IMR-90 (cell line): ENCODE measurements around the gene FTHL17. TPM values are rescaled to one million over a fixed set of nuclear protein-coding genes. Genes with fewer than 3 reads are reported as not detected.

Source experiments
- ATAC-seq: fragments of 200-7000 bp; cut with Tn5 transposase; 2 replicates; pipeline ENCODE4 v1.9.1; 2020; ENCODE audit warnings: low read depth, mild to moderate bottlenecking, moderate library complexity
- BruUV-seq: library from RNA; stranded (reverse); fragments of 400-500 nt; replicated peaks from 2 replicates; lab custom pipeline; 2021; lab: Mats Ljungman, UMichigan
- CTCF ChIA-PET: fragments of 300-600 bp; formaldehyde crosslinking; extraction: SDS; loops from one replicate; lab custom pipeline; 2021; ENCODE audit warnings: antibody characterized with exemption; lab: Yijun Ruan, JAX
- POLR2A ChIA-PET: fragments of 300-600 bp; sonication (Branson Sonifier 250); formaldehyde crosslinking; loops from one replicate; lab custom pipeline; 2022; ENCODE audit warnings: antibody characterized with exemption; ENCODE audit not compliant: unreplicated experiment; lab: Charles Lee
- DNase-seq: peaks from one replicate; pipeline ENCODE4 v3.0.0; 2013
- H2AFZ ChIP-seq: replicated peaks from 2 replicates; pipeline ENCODE3; 2013; ENCODE audit warnings: low read length, mild to moderate bottlenecking; ENCODE audit not compliant: poor library complexity
- H2AK5ac ChIP-seq: 2 replicates; pipeline ENCODE4 v1.6.1; 2013; ENCODE audit warnings: low read depth, low read length, inconsistent platforms
- H2AK9ac ChIP-seq: replicated peaks from 2 replicates; pipeline ENCODE3; 2013; ENCODE audit warnings: mild to moderate bottlenecking, low read depth, low read length, moderate library complexity; ENCODE audit not compliant: poor library complexity
- H2BK120ac ChIP-seq: 2 replicates; pipeline ENCODE4 v1.6.1; 2013; ENCODE audit warnings: low read depth, low read length, inconsistent platforms
- H2BK15ac ChIP-seq: 3 replicates; pipeline ENCODE4 v1.6.1; 2013; ENCODE audit warnings: low read depth, low read length, inconsistent platforms
- H2BK20ac ChIP-seq: 2 replicates; pipeline ENCODE4 v1.6.1; 2013; ENCODE audit warnings: low read depth, mild to moderate bottlenecking, inconsistent platforms, low read length, moderate library complexity
- H2BK5ac ChIP-seq: 2 replicates; pipeline ENCODE4 v1.6.1; 2013; ENCODE audit warnings: mild to moderate bottlenecking, low read depth, low read length, inconsistent platforms; ENCODE audit not compliant: poor library complexity, severe bottlenecking
- H3K14ac ChIP-seq: replicated peaks from 2 replicates; pipeline ENCODE4 v1.6.1; 2013; ENCODE audit warnings: low read depth, low read length, inconsistent platforms
- H3K18ac ChIP-seq: 2 replicates; pipeline ENCODE4 v1.6.1; 2013; ENCODE audit warnings: low read depth, low read length, control low read depth
- H3K23ac ChIP-seq: 2 replicates; pipeline ENCODE4 v1.6.1; 2013; ENCODE audit warnings: low read depth, low read length, inconsistent platforms
- H3K27ac ChIP-seq: 2 replicates; pipeline ENCODE4 v1.5.1; 2013; ENCODE audit warnings: mild to moderate bottlenecking, control low read depth, low read length; ENCODE audit not compliant: insufficient read depth
- H3K27me3 ChIP-seq: 2 replicates; pipeline ENCODE4 v1.6.1; 2013; ENCODE audit warnings: low read length; ENCODE audit not compliant: control insufficient read depth, insufficient read depth
- H3K36me3 ChIP-seq: 2 replicates; pipeline ENCODE4 v1.6.1; 2013; ENCODE audit warnings: low read length, mixed read lengths; ENCODE audit not compliant: control insufficient read depth, insufficient read depth
- H3K4ac ChIP-seq: 2 replicates; pipeline ENCODE4 v1.6.1; 2013; ENCODE audit warnings: low read depth, low read length, inconsistent platforms
- H3K4me1 ChIP-seq: 2 replicates; pipeline ENCODE4 v1.6.1; 2013; ENCODE audit warnings: low read length, mixed read lengths; ENCODE audit not compliant: control insufficient read depth, insufficient read depth
- H3K4me2 ChIP-seq: 2 replicates; pipeline ENCODE4 v1.6.1; 2013; ENCODE audit warnings: low read depth, mild to moderate bottlenecking, control low read depth, low read length, moderate library complexity
- H3K4me3 ChIP-seq: 2 replicates; pipeline ENCODE4 v1.5.1; 2013; ENCODE audit warnings: low read depth, mild to moderate bottlenecking, control low read depth, low read length, moderate library complexity; ENCODE audit not compliant: insufficient read depth
- H3K56ac ChIP-seq: 2 replicates; pipeline ENCODE4 v1.6.1; 2013; ENCODE audit warnings: low read length, inconsistent platforms; ENCODE audit not compliant: insufficient read depth; ENCODE audit errors: extremely low read depth
- H3K79me1 ChIP-seq, 2 experiments: 2 replicates each; pipeline ENCODE4 v1.6.1; 2013; ENCODE audit warnings: low read length in 2 of 2, inconsistent platforms in 1 of 2, low read depth in 1 of 2
- H3K9ac ChIP-seq: 2 replicates; pipeline ENCODE4 v1.6.1; 2013; ENCODE audit warnings: low read depth, low read length, control low read depth
- H3K9me1 ChIP-seq: 2 replicates; pipeline ENCODE4 v1.6.1; 2013; ENCODE audit warnings: low read length, inconsistent platforms; ENCODE audit not compliant: insufficient read depth
- H3K9me3 ChIP-seq: 2 replicates; pipeline ENCODE4 v1.6.1; 2013; ENCODE audit warnings: low read length; ENCODE audit not compliant: control insufficient read depth, insufficient read depth
- H4K20me1 ChIP-seq: 2 replicates; pipeline ENCODE4 v1.6.1; 2013; ENCODE audit warnings: low read length, inconsistent platforms; ENCODE audit not compliant: insufficient read depth
- H4K5ac ChIP-seq: 2 replicates; pipeline ENCODE4 v1.6.1; 2013; ENCODE audit warnings: mild to moderate bottlenecking, low read depth, low read length, control low read depth
- H4K8ac ChIP-seq, 2 experiments: 2 replicates each; pipeline ENCODE4 v1.6.1; 2013; ENCODE audit warnings: low read depth in 2 of 2, low read length in 2 of 2, control low read depth in 1 of 2, inconsistent platforms in 1 of 2
- H4K91ac ChIP-seq: 2 replicates; pipeline ENCODE4 v1.6.1; 2013; ENCODE audit warnings: low read depth, low read length, inconsistent platforms; ENCODE audit not compliant: insufficient read depth
- BHLHE40 ChIP-seq: fragments of 150-350 bp; IDR thresholded peaks from 2 replicates; pipeline ENCODE4 v1.6.1; 2016; ENCODE audit warnings: mild to moderate bottlenecking, low read depth, low read length
- CEBPB ChIP-seq: IDR thresholded peaks from 2 replicates; pipeline ENCODE4 v1.6.1; 2012; ENCODE audit warnings: low read depth, low read length, improper control_type of control experiment
- CHD1 ChIP-seq: IDR thresholded peaks from 2 replicates; pipeline ENCODE4 v1.6.1; 2012; ENCODE audit warnings: low read depth, low read length, improper control_type of control experiment
- CTCF ChIP-seq: conservative IDR thresholded peaks from 2 replicates; pipeline ENCODE4 v1.5.1; 2012; ENCODE audit warnings: mild to moderate bottlenecking, low read depth, low read length, improper control_type of control experiment
- ELK1 ChIP-seq: fragments of 150-350 bp; IDR thresholded peaks from 2 replicates; pipeline ENCODE4 v1.6.1; 2016; ENCODE audit warnings: low read depth, mild to moderate bottlenecking, low read length, moderate library complexity, borderline replicate concordance
- FOS ChIP-seq: fragments of 150-350 bp; IDR thresholded peaks from 2 replicates; pipeline ENCODE4 v1.6.1; 2016; ENCODE audit warnings: low read depth, low read length
- MAFK ChIP-seq: IDR thresholded peaks from 2 replicates; pipeline ENCODE4 v1.6.1; 2012; ENCODE audit warnings: low read depth, low read length, improper control_type of control experiment
- MAZ ChIP-seq: IDR thresholded peaks from 2 replicates; pipeline ENCODE4 v1.6.1; 2012; ENCODE audit warnings: low read depth, mild to moderate bottlenecking, low read length, improper control_type of control experiment, moderate library complexity, borderline replicate concordance
- MXI1 ChIP-seq: IDR thresholded peaks from 2 replicates; pipeline ENCODE4 v1.6.1; 2012; ENCODE audit warnings: low read depth, mild to moderate bottlenecking, low read length, moderate library complexity, borderline replicate concordance
- NFE2L2 ChIP-seq: fragments of 150-350 bp; IDR thresholded peaks from 2 replicates; pipeline ENCODE4 v1.6.1; 2016; ENCODE audit warnings: low read depth, mild to moderate bottlenecking, low read length
- POLR2A ChIP-seq: IDR thresholded peaks from 2 replicates; pipeline ENCODE4 v1.6.1; 2012; ENCODE audit warnings: mild to moderate bottlenecking, low read depth, low read length
- RAD21 ChIP-seq: IDR thresholded peaks from 2 replicates; pipeline ENCODE4 v1.6.1; 2012; ENCODE audit warnings: low read length, improper control_type of control experiment
- RCOR1 ChIP-seq: IDR thresholded peaks from 2 replicates; pipeline ENCODE4 v1.6.1; 2012; ENCODE audit warnings: mild to moderate bottlenecking, low read length, improper control_type of control experiment; ENCODE audit not compliant: insufficient replicate concordance
- RFX5 ChIP-seq: IDR thresholded peaks from 2 replicates; pipeline ENCODE4 v1.8.0; 2012; ENCODE audit warnings: low read depth, mild to moderate bottlenecking, low read length, moderate library complexity
- SMC3 ChIP-seq: fragments of 150-350 bp; IDR thresholded peaks from 2 replicates; pipeline ENCODE4 v1.6.1; 2016; ENCODE audit warnings: low read depth, mild to moderate bottlenecking, antibody characterized with exemption, low read length, moderate library complexity
- whole genome bisulfite sequencing, 2 experiments: methylation state at CpG; one replicate each; pipeline versions ENCODE4 v1.1.5 to v1.1.7; 2013; ENCODE audit warnings: missing lambda C conversion rate in 2 of 2; ENCODE audit not compliant: insufficient read length in 1 of 2; ENCODE audit errors: extremely low coverage in 2 of 2; 5-methylcytosine and 5-hydroxymethylcytosine counted together
- dilution Hi-C: fragments of 300-500 bp; cut with HindIII; formaldehyde crosslinking; loops from one replicate; pipeline ENCODE4 v1.14.3; 2018; ENCODE audit warnings: low sequenced_read_pairs; ENCODE audit not compliant: unreplicated experiment
- in situ Hi-C: fragments of 300-500 bp; cut with MboI; formaldehyde crosslinking; loops from 3 replicates; pipeline ENCODE4 v1.14.3; 2019; ENCODE audit warnings: low sequenced_read_pairs, inconsistent platforms, mixed read lengths
- intact Hi-C: fragments of 100-400 bp; cut with micrococcal nuclease; formaldehyde crosslinking; loops from 2 replicates; pipeline ENCODE4 v1.10.0; 2022
- polyA plus RNA-seq, 3 experiments: library from polyadenylated mRNA; depleted of rRNA; stranded (reverse); fragments of >200 nt; gene quantifications; 2 replicates each; pipeline ENCODE4 v1.2.3, GENCODE V29; 2012; ENCODE audit warnings: low replicate concordance in 1 of 3
- total RNA-seq: library from RNA; depleted of rRNA; stranded (reverse); fragments of >200 nt; gene quantifications from 2 replicates; pipeline ENCODE4 v1.2.3, GENCODE V29; 2012
- TF ChIP-seq, protein P1 (sequence below): fragments of 150-350 bp; IDR thresholded peaks from 2 replicates; pipeline ENCODE4 v1.6.1; 2017; ENCODE audit warnings: mild to moderate bottlenecking, antibody characterized with exemption, low read length, low read depth

Gene FTHL17
- total and polyA plus RNA-seq, 2 of the 4 experiments (the other 2 are of a cell fraction) = not detected

- no peak overlapping the region for H4K8ac ChIP-seq
- TF ChIP-seq CTCF (no peak), MXI1 (no peak), MAFK (no peak), MAZ (no peak), ELK1 (no peak), SMC3 (no peak), FOS (no peak), RAD21 (no peak), BHLHE40 (no peak), POLR2A (no peak), CHD1 (no peak), RCOR1 (no peak), CEBPB (no peak), RFX5 (no peak), NFE2L2 (no peak)
- TF ChIP-seq, protein P1, sequence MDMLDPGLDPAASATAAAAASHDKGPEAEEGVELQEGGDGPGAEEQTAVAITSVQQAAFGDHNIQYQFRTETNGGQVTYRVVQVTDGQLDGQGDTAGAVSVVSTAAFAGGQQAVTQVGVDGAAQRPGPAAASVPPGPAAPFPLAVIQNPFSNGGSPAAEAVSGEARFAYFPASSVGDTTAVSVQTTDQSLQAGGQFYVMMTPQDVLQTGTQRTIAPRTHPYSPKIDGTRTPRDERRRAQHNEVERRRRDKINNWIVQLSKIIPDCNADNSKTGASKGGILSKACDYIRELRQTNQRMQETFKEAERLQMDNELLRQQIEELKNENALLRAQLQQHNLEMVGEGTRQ = no peak
- no peak overlapping the region for H2BK20ac ChIP-seq
- no peak overlapping the region for H2BK15ac ChIP-seq
- no peak overlapping the region for H3K56ac ChIP-seq
- H4K91ac ChIP-seq = no peak overlapping the region
- H4K5ac ChIP-seq = no peak overlapping the region
- H3K4me2 ChIP-seq = no peak overlapping the region
- H3K4me3 ChIP-seq = no peak overlapping the region
- no peak overlapping the region for H3K18ac ChIP-seq
- no CpG with 5 or more reads among the region's 3 CpGs for WGBS, 2 experiments
- dilution Hi-C loops = no loop called here
- ChIA-PET POLR2A (no interaction called here), CTCF (no interaction called here)
- no peak overlapping the region for H3K9ac ChIP-seq
- H3K14ac ChIP-seq = no peak overlapping the region
- DNase-seq = no peak
- no peak overlapping the region for H2BK5ac ChIP-seq
- ATAC-seq = no peak
- no peaks in the 10 kb centered on the region for H3K9me1 ChIP-seq
- no peak overlapping the region for H2AFZ ChIP-seq
- H3K27ac ChIP-seq = no peak overlapping the region
- no peaks in the 10 kb centered on the region for H3K36me3 ChIP-seq
- in situ Hi-C loops = no loop called here
- no peaks in the 10 kb centered on the region for H4K20me1 ChIP-seq
- H2BK120ac ChIP-seq = no peak overlapping the region
- H3K27me3 ChIP-seq = no peaks in the 10 kb centered on the region
- no peak overlapping the region for H2AK5ac ChIP-seq
- no peak overlapping the region for H3K23ac ChIP-seq
- H3K79me1 ChIP-seq = no peaks in the 10 kb centered on the region
- H3K4ac ChIP-seq = no peak overlapping the region
- BruUV-seq = no TSS peak
- no peak overlapping the region for H2AK9ac ChIP-seq
- H3K9me3 ChIP-seq = no peaks in the 10 kb centered on the region
- intact Hi-C loops = no loop called here
- no peaks in the 10 kb centered on the region for H3K4me1 ChIP-seq
Observed at GRCh38 chrX:31057291-31057690, 14.6 kb downstream of the FTHL17 start.
